ENCODE data around the gene PDCD1LG2. TPM values are rescaled to one million over a fixed set of nuclear protein-coding genes. Genes with fewer than 3 reads are reported as not detected.
"Not testable (repeated sequence)": the region's sequence is repeated elsewhere in the genome, so short reads cannot be mapped to it uniquely, and the experiment has no call there.

PDCD1LG2 gene
- total RNA-seq, 1 donor from 2014 or later, result 0.32 TPM

DNA sequence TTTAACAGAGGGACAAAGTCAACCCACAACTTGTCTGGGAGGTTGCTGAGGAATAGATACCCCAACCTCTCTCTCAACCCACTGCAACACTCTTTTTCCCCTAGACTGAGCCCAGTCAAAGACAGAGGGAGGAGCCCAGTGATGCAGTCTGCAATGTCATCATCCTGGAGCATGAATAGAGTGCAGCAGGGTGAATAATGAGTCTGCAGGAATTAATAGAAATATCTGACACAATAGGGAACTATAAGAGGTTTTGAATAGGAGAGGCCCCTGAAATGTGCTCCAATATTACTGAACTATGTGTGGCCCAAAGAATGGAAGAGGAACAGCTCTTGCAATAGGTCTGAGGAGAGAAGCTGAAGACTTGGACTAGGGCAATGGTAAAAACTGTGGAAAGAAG, 59.1 kb downstream of the PDCD1LG2 start:
- peak; percentile 69 for ATAC-seq

- ATAC-seq, result no peak
Observed at GRCh38 chr9:5569891-5570290, 59.6 kb downstream of the PDCD1LG2 start.

- ATAC-seq, result no peak
Observed at GRCh38 chr9:5571629-5572232, 61.4 kb downstream of the PDCD1LG2 start.

- no peak for ATAC-seq
Observed at GRCh38 chr9:5574097-5574496, 63.8 kb downstream of the PDCD1LG2 start.

DNA sequence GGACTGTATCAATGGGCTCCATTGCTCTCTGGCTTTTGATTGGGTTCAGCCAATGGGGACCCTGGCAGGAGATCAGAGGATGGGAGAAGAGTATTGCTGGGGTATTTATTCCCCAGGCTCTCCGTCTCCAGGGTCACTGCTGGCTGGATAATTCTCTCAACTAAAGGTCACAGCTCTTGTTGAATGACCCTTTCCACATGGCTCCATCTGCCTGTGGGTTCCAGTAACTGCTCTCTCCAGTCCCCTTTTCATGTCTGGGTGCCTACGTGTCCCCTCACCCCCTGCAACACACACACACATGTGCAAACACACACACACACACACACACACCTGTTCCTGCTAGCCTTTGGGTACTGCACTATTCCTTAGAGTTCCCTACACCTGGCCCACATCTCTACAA, 64.7 kb downstream of the PDCD1LG2 start:
- ATAC-seq, result no peak

DNA sequence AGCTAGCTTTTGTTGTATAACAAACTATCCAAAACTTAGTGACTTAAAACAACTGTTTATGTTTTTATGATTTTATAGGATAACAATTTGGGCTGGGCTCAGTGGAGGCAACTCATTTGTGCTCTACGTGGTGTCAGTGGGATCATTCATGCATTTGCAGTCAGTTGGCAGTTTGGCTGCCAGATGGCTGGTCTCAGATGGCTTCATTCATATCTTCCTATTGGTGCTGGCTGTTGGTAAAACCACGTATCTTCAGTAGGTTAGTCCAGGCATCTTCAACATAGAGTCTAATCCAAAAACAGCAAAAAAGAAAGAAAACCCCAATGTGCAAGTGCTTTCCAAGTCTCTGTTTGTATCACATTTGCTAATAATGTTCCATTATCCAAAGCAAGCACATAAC, 66.9 kb downstream of the PDCD1LG2 start:
- no peak for ATAC-seq

DNA sequence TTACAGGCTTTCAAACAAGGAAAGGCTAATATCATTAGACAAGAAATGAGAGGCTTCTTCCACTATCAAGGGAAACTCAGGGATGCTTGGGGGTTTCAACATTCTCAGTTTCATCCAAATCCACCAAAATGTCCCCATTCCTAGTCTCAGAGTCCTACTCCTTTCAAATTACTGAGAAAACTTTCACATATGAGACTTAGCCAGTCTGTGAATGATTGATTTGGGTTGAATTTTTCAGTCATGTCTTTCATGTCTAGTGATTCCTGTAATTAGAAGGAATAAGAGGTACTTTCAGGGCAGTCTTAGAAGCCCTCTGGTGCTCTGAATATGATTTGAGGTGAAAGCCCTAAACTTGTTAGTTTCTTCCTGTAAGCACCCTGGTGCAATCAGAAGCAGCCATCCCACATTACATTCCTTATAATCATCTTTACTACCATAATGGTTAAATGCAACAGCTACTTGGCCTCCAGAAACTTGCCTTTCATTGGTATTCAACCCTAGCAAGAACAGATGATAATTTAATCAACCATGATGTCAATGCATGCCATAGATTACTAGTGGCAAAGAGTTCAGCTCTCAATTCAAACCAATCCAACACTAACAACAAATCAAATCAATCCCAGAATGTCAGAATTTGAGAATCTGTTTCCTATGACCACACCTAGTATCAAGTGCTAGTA, 67.8 kb downstream of the PDCD1LG2 start:
- ATAC-seq, result no peak

GRCh38 chr9:5578698-5579085, 68.4 kb downstream of the PDCD1LG2 start:
- ATAC-seq, result peak; percentile 61

GRCh38 chr9:5579881-5580280, 69.5 kb downstream of the PDCD1LG2 start:
- ATAC-seq, result no peak

- ATAC-seq, result no peak
Observed at GRCh38 chr9:5580650-5581049, 70.3 kb downstream of the PDCD1LG2 start.

GRCh38 chr9:5581706-5582105, 71.4 kb downstream of the PDCD1LG2 start:
- not testable (repeated sequence) for ATAC-seq

GRCh38 chr9:5582835-5583195, 72.5 kb downstream of the PDCD1LG2 start:
- no peak for ATAC-seq

GRCh38 chr9:5586391-5586802, 76.1 kb downstream of the PDCD1LG2 start:
- peak; percentile 12 for ATAC-seq

DNA sequence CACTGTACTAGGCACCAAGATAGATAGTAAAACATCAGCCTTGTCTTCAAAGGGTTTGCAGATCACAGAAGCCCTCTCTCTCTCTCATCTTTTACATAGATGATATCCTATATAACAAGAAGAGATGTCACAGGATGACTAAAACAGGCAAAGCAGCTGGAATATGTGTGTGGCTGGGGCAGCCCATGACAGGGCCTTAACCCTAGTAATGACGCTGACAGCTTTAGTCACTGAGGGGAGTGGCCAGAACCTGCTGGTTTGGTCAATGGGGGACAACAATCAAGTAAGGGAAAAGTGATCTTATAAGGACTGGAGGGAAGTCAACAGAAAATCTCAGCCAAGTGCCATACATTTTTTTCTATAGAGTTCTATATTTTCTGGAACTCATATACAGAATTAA, 76.7 kb downstream of the PDCD1LG2 start:
- ATAC-seq, result peak; percentile 92

GRCh38 chr9:5592231-5592630, 81.9 kb downstream of the PDCD1LG2 start:
- ATAC-seq, result no peak

DNA sequence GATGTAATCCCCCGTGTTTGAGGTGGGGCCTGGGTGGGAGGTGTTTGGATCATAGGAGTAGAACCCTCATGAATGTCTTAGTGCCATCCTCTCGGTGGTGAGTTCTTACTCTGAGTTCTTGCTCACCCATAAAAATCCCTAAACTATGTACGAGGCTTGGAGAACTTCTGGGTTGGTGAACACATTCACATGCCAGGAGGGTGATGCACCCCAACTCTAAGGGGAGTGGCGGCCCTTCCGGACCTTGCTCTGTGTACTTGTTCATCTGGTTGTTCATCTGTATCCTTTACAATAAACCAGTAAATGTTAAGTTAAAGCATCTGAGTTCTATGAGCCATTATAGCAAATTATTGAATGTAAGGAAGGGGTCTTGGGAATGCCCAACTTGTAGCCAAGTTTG, 82.6 kb downstream of the PDCD1LG2 start:
- peak; percentile 63 for ATAC-seq

DNA sequence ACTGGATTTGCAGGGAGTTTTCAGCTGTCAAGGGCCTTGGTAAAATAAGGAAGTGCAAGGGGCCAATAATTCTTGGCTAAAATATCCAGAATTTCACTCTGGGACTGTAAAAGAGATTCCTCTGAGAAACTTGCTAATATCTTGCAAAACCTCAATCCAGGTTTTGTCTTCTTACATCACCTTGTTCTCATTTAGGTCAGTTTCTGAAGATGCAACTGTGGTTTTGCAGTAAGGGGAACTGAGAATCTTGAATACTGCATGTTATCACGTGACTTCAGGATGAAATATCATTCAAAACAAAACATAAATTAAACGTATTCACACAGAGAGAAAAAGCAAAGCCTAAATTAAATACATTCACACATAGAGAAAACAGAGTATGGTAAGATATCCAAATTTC, 83.6 kb downstream of the PDCD1LG2 start:
- ATAC-seq, result no peak

DNA sequence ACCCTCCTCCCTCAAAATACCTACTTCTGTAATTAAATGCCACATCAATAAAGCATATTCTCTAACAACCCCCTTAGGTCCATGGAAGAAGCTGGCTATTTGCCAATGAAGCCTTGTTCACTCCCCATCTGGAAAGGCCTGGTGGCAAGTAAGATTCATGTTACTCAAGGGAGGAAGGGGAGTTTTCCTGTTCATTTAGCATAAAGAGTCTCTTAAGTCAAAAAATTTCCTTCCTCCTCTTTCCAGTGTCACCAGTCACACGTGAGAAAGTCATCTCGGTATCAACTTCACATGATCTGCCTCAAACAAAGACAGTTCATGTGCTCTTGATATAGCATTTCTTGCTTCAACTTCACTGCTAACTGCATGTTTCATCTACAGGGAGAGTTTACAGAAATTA, 85.8 kb downstream of the PDCD1LG2 start:
- no peak for ATAC-seq

- no peak for ATAC-seq
Observed at GRCh38 chr9:5608298-5609225, 98.2 kb downstream of the PDCD1LG2 start.

DNA sequence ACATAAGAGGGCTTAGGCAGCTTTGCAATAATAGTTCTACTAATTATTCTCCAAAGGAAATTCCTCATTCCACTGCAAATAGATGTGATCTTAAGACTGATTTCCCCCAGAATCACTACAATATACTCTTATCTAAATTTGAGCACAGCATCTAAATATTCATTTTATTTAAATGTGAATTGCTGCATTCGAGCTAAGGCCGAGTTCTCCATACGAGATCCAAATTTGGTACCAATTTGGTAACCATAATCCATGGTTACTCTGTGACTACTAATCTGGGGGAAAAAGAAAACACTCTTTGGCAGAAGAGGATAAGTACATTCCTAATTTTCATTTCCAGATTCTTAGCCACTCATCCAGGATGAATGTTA, 98.9 kb downstream of the PDCD1LG2 start:
- no peak for ATAC-seq

DNA sequence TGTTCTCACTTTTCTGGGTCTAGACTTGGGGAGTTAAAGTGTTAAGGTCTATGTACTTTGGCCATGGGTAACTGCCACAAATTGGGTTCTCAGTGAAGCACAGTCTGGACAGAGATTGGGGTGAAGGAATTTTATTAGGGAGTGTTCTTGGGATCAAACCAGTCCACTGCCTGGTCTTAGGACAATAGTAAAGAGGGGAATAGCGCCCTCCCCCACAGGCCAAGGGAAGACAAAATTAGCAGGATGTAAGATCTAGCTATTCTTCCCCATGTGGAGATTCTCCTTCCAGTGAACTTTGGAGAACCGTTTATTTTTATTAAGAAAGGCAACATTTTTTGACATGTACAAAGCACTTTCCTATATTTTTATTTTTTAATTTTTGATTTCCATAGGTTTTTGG, 100.2 kb downstream of the PDCD1LG2 start:
- ATAC-seq, result no peak

DNA sequence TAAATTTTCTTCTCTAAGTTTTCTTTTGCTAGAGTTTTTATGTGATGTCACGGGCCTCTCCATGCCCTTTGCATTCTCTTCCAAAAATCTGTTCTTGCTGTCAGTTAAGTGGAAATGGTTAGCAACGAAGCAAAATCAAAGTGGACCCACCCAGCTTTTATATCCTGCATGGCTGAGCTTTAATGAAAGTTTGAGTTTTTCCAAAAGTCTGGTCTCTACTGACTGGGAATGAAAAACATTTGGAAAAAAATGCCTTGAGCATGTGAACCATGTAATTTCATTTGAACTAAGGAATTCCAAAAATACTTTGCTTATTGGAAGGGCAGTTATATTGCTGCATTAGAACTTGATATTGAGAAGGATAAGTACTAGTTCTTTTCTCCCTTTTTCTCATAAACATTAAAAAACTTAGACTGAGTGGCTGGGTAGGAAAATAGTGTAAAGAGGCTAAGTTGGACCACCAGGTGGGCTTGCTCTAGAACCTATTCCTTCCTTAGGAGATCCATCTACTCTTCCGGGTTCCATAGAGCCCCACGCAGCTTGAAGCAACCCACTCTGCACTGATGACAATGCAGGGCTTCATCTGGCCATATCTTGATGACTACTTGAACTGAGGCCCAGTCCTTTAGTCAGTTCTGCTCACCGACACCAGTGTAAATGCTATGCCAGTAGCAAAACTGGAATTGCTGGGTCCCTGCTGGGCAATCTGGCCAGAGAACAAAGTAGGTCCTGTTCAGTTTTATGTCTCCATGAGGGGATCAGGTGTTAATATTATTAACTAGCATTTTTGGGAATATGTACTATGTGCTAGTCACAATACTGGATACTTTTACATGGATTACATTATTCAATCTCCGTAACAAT, 101.2 kb downstream of the PDCD1LG2 start:
- ATAC-seq, result no peak

- no peak for ATAC-seq
Observed at GRCh38 chr9:5612185-5612530, 101.8 kb downstream of the PDCD1LG2 start.
